ENCODE measurements around the gene ASS1. TPM values are rescaled to one million over a fixed set of nuclear protein-coding genes. Genes with fewer than 3 reads are reported as not detected.

The ASS1 gene
- total and polyA plus RNA-seq, 3 donors from 2014 or later: 68.5 to 153 (median 90.2) TPM

DNA sequence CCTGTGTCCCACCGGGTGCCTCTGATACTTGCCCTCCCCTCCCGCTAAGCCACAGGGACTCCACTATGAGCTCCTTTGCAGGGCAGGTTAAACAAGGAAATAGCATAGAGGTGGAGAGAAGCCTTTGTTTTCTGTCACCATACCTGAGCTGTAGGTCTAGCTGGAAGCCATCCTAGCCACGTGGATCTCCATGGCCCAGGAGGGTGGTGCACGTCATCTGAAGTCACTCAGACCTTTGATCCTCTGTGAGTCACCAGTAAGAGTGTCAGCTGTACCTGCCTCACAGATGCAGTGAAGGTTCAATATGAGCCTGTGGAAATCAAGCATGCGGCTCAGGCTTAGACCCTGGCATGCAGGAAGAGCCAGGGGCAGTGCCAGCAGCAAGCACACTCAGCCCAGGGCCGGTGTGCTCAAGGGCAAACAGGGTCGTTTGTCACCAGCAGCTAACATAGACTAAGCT, 55.1 kb downstream of the ASS1 start:
- Histone ChIP-seq H3K4me1 (no peaks in the 10 kb centered on the region), H3K9me3 (no peaks in the 10 kb centered on the region), H3K27ac (no peak overlapping the region), H3K27me3 (no peaks in the 10 kb centered on the region), H3K36me3 (ENCODE audit: low read depth, missing control alignments) (no peaks in the 10 kb centered on the region), H3K4me3 (no peak overlapping the region)
- no peak for DNase-seq
- 76 to 86% methylated on average over 4 to 7 of the region's 7 CpGs for WGBS, 2 donors
- intact Hi-C loops (cut with DNase I; ENCODE audit: low total_unique reads): no loop called here
- TF ChIP-seq, protein P1, sequence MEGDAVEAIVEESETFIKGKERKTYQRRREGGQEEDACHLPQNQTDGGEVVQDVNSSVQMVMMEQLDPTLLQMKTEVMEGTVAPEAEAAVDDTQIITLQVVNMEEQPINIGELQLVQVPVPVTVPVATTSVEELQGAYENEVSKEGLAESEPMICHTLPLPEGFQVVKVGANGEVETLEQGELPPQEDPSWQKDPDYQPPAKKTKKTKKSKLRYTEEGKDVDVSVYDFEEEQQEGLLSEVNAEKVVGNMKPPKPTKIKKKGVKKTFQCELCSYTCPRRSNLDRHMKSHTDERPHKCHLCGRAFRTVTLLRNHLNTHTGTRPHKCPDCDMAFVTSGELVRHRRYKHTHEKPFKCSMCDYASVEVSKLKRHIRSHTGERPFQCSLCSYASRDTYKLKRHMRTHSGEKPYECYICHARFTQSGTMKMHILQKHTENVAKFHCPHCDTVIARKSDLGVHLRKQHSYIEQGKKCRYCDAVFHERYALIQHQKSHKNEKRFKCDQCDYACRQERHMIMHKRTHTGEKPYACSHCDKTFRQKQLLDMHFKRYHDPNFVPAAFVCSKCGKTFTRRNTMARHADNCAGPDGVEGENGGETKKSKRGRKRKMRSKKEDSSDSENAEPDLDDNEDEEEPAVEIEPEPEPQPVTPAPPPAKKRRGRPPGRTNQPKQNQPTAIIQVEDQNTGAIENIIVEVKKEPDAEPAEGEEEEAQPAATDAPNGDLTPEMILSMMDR (IDR thresholded peaks at IDR 0.05): no peak
- TF ChIP-seq POLR2A (IDR thresholded peaks at IDR 0.05): no peak

GRCh38 chr9:130500340-130501180, 55.8 kb downstream of the ASS1 start:
- intact Hi-C loops (cut with DNase I; ENCODE audit: low total_unique reads): no loop called here
- Histone ChIP-seq H3K27ac (no peak overlapping the region), H3K27me3 (no peaks in the 10 kb centered on the region), H3K9me3 (no peaks in the 10 kb centered on the region), H3K36me3 (ENCODE audit: low read depth, missing control alignments) (no peaks in the 10 kb centered on the region), H3K4me3 (no peak overlapping the region), H3K4me1 (no peaks in the 10 kb centered on the region)
- DNase-seq: peak; percentile 29
- WGBS, 2 donors: 63 to 65% methylated on average over 12 of the region's 12 CpGs
- TF ChIP-seq POLR2A (IDR thresholded peaks at IDR 0.05): no peak
- TF ChIP-seq, protein P1 (IDR thresholded peaks at IDR 0.05): no peak

DNA sequence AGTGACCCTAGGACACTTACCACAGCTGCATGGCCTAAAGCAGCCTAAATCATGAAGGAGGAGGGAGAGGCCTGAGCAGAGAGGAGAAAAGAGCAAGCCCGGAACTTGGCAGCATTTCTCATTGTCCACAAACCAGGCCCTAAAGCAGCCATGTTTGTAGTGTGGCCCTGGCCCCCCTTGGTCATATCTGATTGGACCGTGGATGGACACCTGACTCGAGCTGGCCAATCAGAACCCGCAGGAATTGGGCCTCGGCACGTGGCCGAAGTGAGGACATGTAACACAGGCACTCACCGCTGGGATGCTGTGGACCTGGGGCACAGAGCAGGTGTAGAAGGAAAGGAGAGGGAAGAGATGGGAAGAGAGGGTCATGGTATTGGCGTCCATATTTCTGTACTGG, 56.9 kb downstream of the ASS1 start:
- Histone ChIP-seq H3K4me3 (no peak overlapping the region), H3K4me1 (no peaks in the 10 kb centered on the region), H3K36me3 (ENCODE audit: low read depth, missing control alignments) (no peaks in the 10 kb centered on the region), H3K27me3 (no peaks in the 10 kb centered on the region), H3K27ac (no peak overlapping the region), H3K9me3 (no peaks in the 10 kb centered on the region)
- intact Hi-C loops (cut with DNase I; ENCODE audit: low total_unique reads): no loop called here
- 55 to 85% methylated on average over 8 to 9 of the region's 9 CpGs for WGBS, 2 donors
- TF ChIP-seq, protein P1 (IDR thresholded peaks at IDR 0.05): no peak
- TF ChIP-seq POLR2A (IDR thresholded peaks at IDR 0.05): no peak
- DNase-seq: peak; percentile 77

GRCh38 chr9:130508218-130508617, 63.5 kb downstream of the ASS1 start:
- Histone ChIP-seq H3K4me1 (no peaks in the 10 kb centered on the region), H3K9me3 (no peaks in the 10 kb centered on the region), H3K27ac (no peak overlapping the region), H3K4me3 (no peak overlapping the region), H3K36me3 (ENCODE audit: low read depth, missing control alignments) (no peaks in the 10 kb centered on the region), H3K27me3 (no peaks in the 10 kb centered on the region)
- 47 to 50% methylated on average over 2 of the region's 2 CpGs for WGBS, 2 donors
- TF ChIP-seq, protein P1 (IDR thresholded peaks at IDR 0.05): no peak
- no peak for TF ChIP-seq POLR2A (IDR thresholded peaks at IDR 0.05)
- no peak for DNase-seq
- intact Hi-C loops (cut with DNase I; ENCODE audit: low total_unique reads): no loop called here

GRCh38 chr9:130512199-130512598, 67.4 kb downstream of the ASS1 start:
- TF ChIP-seq, protein P1 (IDR thresholded peaks at IDR 0.05): no peak
- TF ChIP-seq POLR2A (IDR thresholded peaks at IDR 0.05): no peak
- DNase-seq: no peak
- Histone ChIP-seq H3K4me1 (no peaks in the 10 kb centered on the region), H3K36me3 (ENCODE audit: low read depth, missing control alignments) (no peaks in the 10 kb centered on the region), H3K27ac (no peak overlapping the region), H3K27me3 (no peaks in the 10 kb centered on the region), H3K4me3 (no peak overlapping the region), H3K9me3 (no peaks in the 10 kb centered on the region)
- 90 to 96% methylated on average over 4 of the region's 4 CpGs for WGBS, 2 donors
- intact Hi-C loops (cut with DNase I; ENCODE audit: low total_unique reads): no loop called here

All from testis (tissue), 3 donors.